ENCODE results near the gene CTNNBL1.

- TF ChIP-seq YY1 (IDR thresholded peaks at IDR 0.05; ENCODE audit: insufficient read depth, insufficient read length) (no peak), SUZ12 (IDR thresholded peaks at IDR 0.05; ENCODE audit: extremely low read depth, insufficient read depth, insufficient read length) (no peak)
These were observed 175.6 kb downstream of the CTNNBL1 start for GRCh38 chr20:37869334-37869861.

Measured in NT2/D1 (cell line).